Astrocyte of the spinal cord (primary cell): ENCODE data around the gene SMAP2.
A peak's percentile ranks its signal among the peaks of the same experiment; 100 is the strongest.

Source experiments
- DNase-seq: peaks from one replicate; pipeline ENCODE4 v3.0.0; 2011; ENCODE audit warnings: low read depth, low spot score
- H3K4me3 ChIP-seq: 2 replicates; pipeline ENCODE4 v1.5.1; 2011; ENCODE audit warnings: low read depth, mild to moderate bottlenecking, low read length, moderate library complexity
- CTCF ChIP-seq: IDR thresholded peaks from 2 replicates; pipeline ENCODE4 v1.5.1; 2012; ENCODE audit warnings: low read depth, mild to moderate bottlenecking, low read length, inconsistent platforms
- in situ Hi-C: cut with HindIII; loops from 2 replicates; pipeline ENCODE4 v1.10.0; 2017; ENCODE audit warnings: low sequenced_read_pairs

Gene SMAP2

GRCh38 chr1:40423951-40424618 lies 50.6 kb downstream of the SMAP2 start:
- DNase-seq = no peak
- H3K4me3 ChIP-seq = no peak overlapping the region
- no peak for TF ChIP-seq CTCF
- in situ Hi-C loops = no loop called here

GRCh38 chr1:40425198-40425597 lies 51.7 kb downstream of the SMAP2 start:
- in situ Hi-C loops = no loop called here
- no peak for DNase-seq
- TF ChIP-seq CTCF = no peak
- H3K4me3 ChIP-seq = no peak overlapping the region

GRCh38 chr1:40431385-40431784 lies 57.9 kb downstream of the SMAP2 start:
- in situ Hi-C loops = no loop called here
- TF ChIP-seq CTCF = no peak
- no peak for DNase-seq
- H3K4me3 ChIP-seq = no peak overlapping the region

- DNase-seq = no peak
- no peak overlapping the region for H3K4me3 ChIP-seq
- in situ Hi-C loops = no loop called here
- no peak for TF ChIP-seq CTCF
These were observed 59.3 kb downstream of the SMAP2 start for GRCh38 chr1:40432644-40433390.

GRCh38 chr1:40435471-40435870 lies 61.9 kb downstream of the SMAP2 start:
- H3K4me3 ChIP-seq = no peak overlapping the region
- in situ Hi-C loops = no loop called here
- no peak for TF ChIP-seq CTCF
- DNase-seq = peak; percentile 4

- DNase-seq = no peak
- in situ Hi-C loops = no loop called here
- TF ChIP-seq CTCF = no peak
- no peak overlapping the region for H3K4me3 ChIP-seq
These were observed 62.3 kb downstream of the SMAP2 start for GRCh38 chr1:40435876-40436275.
